ENCODE data around the gene NRXN3.

- TF ChIP-seq CTCF (conservative IDR thresholded peaks at IDR 0.05 in 1 of 2, IDR thresholded peaks at IDR 0.05 in 1 of 2; ENCODE audit: extremely low read depth in 1 of 2, insufficient read depth in 1 of 2, low read depth in 1 of 2, low read length in 2 of 2) (no peak), EZH2 (IDR thresholded peaks at IDR 0.05; ENCODE audit: borderline replicate concordance, low read length) (no peak)
Observed at GRCh38 chr14:78143489-78144145, 26.6 kb upstream of the NRXN3 start.

All from mammary epithelial cell (primary cell).